Middle frontal gyrus (tissue), 1 donor: Measurements from ENCODE around the gene SIL1.
"Not testable (repeated sequence)": the region's sequence is repeated elsewhere in the genome, so short reads cannot be mapped to it uniquely, and the experiment has no call there.

Experiments used
- DNase-seq: peaks from one replicate; pipeline ENCODE4 v3.0.0-alpha.2; 2015; ENCODE audit warnings: low spot score; ENCODE audit errors: extremely low spot score

SIL1 gene

DNA sequence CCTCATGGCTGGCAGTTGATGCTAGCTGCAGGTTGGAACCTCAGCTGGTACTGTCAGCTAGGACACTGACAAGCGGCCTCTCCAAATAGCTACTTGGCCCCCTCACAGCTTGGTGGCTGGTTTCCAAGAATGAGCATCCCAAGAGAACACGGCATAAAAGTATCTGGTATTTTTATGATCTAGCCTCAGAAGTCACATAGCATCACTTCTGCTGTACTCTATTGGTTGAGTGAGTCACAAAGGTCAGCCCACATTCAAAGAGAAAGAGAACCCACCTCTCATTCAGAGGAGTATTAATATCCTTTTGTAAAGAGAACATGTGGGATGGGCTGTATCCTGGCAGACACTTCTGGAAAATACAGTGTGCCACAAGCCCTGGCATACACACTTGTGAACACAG, 6.0 kb upstream of the SIL1 start:
- DNase-seq = no peak

DNA sequence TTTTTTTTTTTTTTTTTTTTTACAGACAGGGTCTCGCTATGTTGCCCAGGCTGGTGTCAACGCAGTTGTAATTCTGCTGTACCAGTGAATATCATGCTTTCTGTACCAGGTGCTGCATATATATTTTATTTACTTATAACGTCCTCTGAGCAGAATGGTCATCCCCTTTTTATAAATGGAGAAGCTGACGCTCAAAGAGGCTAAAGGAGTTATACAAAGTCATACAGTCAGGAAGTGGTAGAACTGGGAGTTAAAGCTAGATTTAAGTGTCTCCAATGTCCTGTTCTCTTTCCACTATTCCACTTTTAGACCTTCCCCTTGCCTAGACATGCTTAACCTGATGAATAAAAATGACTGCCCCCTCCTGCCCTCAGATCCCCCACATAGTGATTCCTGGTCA, 1.2 kb upstream of the SIL1 start:
- DNase-seq = no peak

DNA sequence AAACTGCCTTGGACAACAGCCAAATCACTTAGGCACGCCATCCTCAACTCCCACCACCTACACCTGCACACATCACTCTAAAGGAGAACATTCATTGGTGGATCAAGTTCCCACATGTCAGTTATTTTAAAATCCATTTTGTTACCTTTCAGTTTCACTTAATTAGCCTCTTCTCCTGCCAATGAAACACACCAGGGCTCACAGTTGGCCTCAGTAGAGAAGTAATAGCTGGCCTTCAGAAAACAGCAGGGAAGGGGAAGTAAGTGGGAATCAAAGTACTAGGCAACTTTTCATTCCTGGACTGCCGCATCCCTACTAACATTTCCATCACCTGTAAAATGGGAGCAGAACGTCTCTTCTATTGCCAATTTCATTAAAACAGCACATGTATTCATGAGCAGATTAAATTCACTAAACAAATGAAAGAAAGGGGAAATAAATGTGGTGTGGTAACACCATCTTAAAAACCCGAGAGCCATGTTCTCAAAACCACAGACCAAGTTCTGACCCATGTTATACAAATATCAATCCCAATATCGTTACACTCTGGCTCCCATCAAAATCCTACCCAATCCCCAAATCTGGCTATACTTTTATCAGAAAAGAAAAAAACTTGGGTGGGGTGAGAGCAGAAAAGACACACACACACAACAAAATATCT, 1.7 kb downstream of the SIL1 start:
- no peak for DNase-seq

DNA sequence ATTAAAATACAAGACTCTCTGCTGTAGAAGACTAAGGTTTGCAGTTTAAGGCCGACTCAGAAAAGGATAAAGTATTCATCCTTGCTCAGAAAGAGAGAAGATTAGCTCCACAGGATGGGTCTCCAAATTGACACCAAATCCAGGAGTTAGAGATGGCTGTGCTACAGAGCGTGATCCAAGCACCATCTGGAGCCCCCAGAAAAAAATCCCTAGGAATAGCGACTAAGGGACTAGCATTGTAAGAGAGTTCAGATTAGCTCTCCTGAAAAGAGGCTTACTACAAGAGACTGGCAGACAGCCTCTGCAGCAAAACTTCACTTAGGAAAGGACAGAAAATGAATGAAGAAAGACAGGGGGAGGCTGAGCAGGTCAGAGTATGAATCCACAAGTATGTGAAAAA, 3.7 kb downstream of the SIL1 start:
- no peak for DNase-seq

DNA sequence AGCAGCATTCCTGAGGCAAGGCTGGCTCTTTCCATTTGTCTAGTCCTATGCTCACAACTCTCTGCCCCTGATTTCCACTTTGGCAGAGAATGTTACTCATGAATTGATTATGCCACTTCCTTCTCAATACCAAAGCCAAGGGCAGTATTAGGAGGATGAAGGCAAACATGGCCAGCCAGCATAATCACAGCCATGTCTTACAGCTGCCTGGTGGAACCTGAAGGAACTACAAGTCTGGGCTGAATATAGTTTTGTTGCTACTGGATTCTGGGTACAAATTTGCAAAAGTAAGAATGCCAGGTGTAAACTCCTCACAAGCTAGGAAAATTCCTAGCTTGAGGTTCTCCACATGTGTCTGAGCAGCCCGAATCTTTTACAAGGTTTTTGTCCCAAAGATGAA, 4.2 kb downstream of the SIL1 start:
- no peak for DNase-seq

DNA sequence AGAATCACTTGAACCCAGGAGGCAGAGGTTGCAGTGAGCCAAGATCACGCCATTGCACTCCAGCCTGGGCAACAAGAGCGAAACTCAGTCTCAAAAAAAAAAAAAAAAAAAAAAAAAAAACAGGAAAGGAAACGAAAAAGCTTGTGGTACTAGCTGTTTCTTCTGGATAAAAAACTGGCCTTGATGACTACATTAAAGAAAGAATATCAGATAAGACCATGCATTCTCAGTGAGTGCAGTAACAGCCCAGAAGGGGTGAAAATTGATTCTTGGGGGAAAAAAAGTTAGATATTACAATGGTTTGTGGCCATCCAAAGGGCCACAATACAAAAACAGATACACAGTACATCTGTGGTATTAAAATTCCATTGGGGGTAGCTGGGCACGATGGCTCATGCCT, 5.3 kb downstream of the SIL1 start:
- DNase-seq = not testable (repeated sequence)

DNA sequence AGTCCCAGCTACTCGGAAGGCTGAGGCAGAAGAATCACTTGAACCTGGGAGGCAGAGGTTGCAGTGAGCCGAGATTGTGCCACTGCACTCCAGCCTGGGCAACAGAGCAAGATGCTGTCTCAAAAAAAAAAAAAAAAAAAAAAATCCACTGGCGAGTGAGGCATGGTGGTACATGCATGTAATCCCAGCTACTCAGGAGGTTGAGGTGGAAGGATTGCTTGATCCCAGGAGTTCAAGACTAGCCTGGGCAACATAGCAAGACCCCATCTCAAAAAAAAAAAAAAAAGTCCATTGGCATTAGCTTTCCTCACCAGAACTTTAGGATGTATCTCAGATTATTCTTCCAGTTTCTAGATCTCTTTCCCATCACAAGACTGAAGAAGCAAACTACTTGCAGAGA, 6.2 kb downstream of the SIL1 start:
- not testable (repeated sequence) for DNase-seq

GRCh38 chr5:139190125-139190524, 8.0 kb downstream of the SIL1 start:
- no peak for DNase-seq

- DNase-seq = no peak
Measured at GRCh38 chr5:139188558-139189270, 9.5 kb downstream of the SIL1 start.

DNA sequence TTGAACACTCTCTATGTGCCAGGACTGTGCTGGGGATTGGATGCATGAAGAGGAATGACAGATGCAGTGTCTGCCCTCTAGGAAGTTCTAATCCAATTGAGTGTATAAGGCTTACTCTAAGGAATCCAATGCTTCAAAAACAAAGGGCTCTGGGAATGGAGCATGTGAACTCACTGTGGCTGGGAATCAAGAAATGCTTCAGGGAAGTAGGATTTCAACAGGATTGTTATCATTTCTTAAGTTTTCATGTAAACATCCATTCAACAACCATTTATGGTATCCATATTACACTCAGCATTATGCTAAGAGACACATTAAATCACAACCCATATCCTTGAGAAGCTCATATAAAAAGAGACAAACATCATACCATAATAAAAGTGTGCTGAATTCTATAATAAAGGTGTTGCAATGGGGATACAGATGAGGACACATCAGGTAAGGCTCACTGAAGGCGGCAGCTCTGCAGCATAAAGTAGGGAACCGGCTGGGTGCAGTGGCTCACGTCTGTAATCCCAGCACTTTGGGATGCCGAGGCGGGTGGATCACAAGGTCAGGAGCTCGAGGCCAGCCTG, 11.3 kb downstream of the SIL1 start:
- no peak for DNase-seq

DNA sequence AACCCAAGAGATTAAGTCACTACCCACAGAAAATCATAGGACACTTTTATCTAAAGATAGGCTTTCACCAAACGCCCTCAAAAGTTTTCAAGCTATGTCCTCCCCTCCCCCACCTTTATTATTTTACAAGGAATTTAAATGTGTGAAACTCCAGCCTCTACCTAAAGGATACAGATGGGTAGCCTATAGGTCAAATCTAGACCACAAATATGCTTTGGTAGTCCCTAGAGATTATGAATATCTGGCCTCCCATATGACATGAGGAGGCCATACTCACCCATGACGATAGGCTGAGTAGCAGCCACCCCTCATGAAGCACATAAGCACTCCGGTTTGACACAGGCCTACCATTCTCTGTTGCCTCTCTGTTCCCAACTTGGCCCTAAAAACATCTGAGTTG, 11.9 kb downstream of the SIL1 start:
- no peak for DNase-seq

DNA sequence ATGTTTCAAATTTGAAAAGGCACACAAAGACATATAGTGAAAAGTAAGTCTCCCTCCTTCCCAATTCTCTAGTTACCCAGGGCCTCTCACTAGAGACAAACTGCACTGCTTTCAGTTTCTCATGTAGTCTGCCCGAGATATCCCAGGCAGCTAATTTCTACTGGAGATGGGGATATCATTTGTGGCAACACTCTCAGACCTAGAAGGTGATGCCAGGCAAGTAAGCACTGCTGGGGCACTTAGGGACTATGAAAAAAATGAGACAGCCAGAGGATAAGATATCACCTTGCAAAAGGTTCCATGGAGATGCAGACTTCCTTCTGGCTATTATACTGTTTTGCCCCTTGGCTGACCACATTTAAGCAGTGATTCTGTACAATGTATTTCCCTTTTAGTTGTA, 12.6 kb downstream of the SIL1 start:
- DNase-seq = no peak

DNA sequence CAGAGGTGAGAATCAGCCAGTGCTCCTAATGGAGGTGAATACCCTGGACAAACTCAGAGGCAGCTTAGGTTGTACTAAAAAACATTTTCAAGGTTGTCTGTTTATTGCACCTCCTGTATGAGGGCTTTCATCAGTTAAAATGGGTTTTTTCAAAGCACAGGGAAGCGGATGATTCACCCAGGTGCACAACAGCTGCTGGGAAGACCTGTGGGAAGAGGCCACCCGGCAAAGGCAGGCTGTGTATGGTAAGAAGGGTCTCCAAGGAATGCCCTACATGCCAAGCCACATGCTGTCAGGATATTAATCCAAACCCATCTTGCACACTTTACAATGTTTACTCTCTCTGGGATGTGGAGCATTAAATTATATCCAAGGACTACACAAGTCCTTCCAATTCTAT, 14.7 kb downstream of the SIL1 start:
- DNase-seq = no peak

- no peak for DNase-seq
Measured at GRCh38 chr5:139182528-139183296, 15.5 kb downstream of the SIL1 start.

DNA sequence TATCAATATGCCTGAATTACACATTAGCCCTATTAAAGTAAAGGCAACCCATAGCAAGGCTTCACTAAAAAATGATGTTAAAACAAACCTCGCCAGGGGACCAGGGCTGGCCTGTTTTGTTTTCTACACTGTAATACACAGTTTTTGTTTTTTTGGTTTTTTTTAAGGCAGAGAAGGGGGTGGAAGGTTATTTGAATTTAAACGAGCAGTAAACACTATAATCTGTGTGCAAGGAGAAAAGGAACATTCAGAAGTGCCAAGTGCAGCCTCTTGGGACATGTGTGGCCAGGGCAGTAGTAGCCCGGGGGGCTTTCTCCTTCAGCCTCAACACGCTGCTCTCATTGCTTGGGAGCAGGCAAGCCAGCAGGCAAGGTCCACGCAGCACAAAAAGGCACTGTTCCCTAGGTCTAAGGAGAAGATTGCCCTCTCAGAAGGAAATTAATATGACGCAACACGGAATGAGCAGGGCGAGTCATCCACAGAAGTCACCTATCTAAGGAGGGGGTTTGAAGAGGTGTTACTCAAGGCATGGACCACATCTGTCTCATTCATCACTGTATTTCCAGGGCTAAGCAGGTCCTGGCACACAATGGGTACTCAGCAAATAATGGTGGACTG, 16.2 kb downstream of the SIL1 start:
- no peak for DNase-seq

DNA sequence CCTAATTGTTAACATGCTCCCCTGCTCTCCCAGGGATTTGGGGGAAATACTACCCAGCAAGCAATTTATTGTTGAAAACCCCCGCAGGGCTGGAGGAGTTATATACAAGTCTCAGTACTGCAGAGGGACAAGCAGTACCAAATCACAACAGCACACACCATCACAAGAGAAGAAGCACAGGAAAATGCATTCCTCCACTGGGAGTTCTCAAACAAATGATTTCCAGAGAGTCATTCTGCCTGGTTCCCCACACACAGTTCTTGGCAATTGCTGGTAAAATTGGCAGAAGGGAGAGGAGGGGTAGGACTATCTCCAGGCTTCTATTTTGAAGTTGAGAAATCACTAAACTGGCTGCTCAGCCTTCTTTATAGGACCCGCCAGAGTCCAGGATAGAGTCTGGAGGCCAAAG, 16.8 kb downstream of the SIL1 start:
- DNase-seq = no peak

DNA sequence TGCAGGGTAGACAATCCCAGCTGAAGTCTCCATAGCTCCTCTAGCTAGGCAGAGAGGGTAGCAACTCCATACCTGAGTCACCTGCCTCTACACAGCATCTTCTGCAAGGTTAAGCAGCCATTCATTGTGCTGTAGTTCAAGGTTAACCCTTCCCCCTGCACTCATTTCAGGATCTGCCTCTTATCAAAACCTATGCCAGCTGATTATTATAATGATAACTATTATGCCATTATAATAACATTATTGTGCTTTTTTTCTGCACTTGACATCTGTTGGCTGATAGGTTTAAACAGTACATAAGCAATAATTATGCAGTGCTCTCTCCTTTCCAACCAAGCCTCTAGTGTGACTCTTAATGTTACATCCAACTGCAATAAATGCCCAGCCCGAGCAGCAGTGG, 17.3 kb downstream of the SIL1 start:
- no peak for DNase-seq

GRCh38 chr5:139179778-139180513, 18.2 kb downstream of the SIL1 start:
- DNase-seq = not testable (repeated sequence)

DNA sequence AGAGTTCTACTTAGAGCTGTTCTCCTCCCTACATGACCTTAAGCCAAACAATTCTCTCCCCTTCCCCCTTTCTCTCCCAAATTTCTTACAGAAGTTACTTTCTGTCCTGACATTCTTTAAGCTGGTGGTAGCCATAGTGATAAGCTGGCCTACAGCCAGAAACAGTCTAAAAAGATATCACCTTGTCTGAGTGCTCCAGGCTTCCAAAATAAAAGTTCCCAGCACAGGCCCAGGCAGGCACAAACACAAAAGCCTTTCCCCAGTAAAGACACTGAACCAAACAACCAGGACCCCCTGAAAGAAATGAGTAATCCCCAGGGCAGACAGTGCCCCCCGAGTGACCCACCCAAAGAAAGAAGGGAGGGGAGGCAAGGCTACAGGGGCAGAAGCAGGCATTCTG, 19.2 kb downstream of the SIL1 start:
- DNase-seq = no peak

DNA sequence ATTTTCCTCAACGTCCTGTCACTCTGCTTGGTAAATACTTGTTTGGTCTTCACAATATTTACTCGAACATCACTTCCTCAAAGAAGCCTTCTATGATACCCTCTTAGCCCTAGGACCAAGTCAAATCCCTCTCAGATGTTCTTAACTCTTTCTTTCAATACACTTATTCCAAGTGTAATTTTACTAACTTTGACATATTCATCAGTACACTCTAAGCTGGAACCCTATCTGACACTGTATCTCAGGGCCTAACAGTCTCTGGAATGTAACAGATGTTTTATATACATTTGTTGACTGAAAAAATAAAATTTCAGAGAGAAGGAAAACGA, 19.6 kb downstream of the SIL1 start:
- no peak for DNase-seq
